GM18520 (cell line): ENCODE measurements around the gene KCNK2.

Experiments
- ATAC-seq: cut with Tn5 transposase; IDR thresholded peaks from one replicate; pipeline ENCODE4 v1.9.1; 2021; ENCODE audit not compliant: unreplicated experiment

The KCNK2 gene

DNA sequence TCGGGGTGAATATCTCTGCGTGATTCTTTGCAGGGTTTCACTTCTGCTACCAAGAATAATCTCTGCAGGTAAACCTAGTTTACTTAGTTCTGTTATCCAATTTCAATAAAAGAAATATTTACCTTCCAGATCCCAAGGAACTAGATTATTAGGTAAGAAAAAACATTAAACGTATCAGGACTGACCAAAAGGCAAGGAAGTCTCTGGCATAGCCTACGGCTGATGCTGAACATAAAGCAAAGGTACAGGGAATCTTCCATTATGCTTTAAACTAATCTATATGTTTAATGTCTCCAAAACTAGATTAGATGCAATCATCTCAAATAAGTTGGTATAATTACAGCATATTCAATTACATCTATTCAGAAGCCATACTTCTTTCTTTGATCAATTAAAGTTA lies 168.9 kb downstream of the KCNK2 start:
- no peak for ATAC-seq

DNA sequence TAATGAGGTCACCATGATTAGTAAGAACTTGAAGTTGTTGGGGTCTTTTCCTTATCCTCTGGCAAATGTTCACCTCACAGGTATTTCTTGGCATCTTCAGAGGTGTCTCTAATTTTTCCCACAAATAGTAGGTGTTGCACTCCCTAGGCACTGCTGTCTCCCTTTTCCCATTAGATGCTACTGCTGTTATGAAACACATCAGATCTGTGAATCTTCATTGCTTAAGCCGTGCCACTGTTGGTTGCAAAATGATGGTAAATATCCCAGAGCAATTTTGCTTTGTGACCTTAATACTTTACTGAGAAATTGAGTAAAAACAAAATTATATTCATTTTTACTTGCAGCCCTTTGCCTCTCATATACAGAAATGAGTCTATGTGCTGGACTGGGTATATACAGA lies 169.6 kb downstream of the KCNK2 start:
- ATAC-seq, result no peak

DNA sequence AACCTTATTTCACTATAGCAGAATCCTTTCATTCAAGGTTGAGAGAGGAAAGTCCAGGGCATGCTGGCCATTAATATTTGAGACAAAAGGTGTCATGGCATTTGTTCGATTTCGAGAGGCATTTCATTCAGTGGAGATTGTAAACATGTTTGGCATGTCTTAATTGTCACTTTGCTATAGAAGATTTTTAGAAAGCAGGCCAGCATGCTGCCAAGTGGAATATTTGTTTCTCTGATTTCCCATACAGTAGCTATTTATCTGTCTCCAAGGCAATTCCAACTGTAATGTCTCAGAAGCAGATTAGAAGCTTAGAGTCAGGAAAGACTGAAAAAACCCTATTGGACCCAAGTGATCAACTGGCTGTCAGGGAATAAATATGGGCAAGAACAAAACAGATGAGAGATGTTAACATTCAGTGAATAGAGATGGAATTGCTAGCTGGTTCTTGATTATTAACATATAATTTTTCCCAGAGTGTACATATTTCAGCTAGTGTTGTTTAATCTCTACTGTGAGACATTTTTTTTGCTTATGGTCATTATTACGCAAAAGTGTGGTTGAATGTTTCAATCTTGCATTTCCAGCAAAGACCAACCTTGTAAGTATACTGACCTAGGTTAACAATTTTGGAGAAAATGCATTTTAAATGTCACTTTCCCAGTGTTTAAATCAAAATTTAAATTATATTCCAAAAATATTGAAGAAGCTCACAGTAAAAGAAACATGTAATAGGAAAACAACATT lies 174.6 kb downstream of the KCNK2 start:
- no peak for ATAC-seq

DNA sequence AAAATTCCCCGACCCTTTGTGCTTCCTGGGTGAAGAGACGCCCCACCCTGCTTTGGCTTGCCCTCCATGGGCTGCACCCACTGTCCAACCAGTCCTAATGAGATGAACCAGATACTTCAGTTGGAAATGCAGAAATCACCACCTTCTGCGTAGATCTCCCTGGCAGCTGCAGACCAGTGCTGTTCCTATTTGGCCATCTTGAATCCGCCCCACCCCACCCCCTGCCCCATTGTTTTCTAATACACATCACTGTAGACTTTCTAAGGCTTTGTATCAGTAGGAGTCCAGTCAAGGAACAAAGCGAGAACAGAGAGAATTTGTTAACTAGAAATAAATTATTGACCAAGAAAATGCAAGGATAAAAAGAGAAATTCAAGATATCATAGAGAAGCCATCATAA lies 178.2 kb downstream of the KCNK2 start:
- ATAC-seq, result no peak

DNA sequence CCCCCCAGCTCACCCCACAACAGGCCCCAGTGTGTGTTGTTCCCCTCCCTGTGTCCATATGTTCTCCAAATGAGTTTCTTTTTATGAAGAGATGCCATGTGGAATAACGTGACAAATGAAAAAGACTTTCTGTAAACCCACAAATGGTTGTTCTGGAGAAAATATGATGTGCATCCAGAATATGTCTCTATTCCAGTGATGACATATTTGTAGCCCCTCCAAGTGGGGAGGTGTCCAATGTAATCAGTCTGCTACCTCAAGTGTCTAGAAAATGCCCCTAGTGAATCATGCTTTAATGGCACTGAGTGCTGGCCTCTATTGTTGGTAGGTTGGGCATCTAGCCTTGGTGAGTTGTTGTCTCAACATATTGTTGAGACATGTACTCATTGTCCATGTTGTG lies 179.6 kb downstream of the KCNK2 start:
- no peak for ATAC-seq

DNA sequence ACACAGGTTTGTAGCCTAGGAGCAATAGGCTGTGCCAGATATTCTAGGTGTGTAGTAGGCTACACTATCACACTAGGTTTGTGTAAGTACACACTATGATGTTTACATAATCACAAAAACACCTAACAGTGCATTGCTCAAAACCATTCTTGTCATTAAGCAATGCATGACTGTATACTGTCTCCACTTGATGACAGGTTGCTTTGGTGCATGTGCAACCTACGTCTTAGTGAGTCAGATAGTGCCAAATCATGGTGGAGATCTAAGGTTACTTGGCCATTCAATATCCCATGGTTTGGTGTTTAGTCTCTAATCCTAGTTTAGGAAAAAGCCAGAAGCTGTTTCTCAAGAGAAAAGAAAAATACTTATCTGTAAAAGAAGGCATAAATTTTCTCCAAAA lies 181.1 kb downstream of the KCNK2 start:
- no peak for ATAC-seq

DNA sequence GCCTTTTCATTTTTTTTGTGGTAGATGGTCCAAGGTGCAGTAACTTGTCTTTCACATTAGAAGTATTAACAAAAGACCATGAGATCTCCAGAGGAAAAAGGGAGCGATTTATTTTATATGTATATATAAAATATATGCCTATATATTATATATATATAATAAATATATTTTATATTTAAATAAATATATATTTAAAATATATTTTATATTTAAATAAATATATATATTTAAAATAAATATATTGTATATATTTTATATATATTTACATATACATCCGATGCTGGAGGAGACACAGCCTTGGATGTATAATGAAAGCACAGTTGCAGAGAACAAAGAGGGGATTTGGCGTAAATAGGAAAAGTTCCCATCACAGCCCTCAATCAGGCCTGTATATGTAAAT lies 182.1 kb downstream of the KCNK2 start:
- ATAC-seq, result no peak

DNA sequence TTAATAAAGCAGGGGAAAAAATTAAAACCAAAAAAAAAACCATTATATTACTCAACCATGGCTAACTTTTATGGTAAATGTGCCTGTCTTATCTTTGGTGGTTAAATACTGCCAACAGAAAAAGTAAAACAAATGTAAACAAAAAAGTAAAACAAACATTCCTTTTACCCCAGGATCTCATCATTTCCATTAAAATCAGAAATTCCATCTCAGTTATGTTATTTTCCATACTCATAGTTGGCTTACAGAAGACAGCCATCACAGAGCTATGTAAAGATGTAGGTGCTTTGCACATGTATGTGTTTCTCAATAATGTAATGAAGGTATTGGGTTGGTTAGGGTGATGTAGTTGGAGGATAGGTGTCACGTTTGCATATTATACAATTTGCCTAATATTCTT lies 185.0 kb downstream of the KCNK2 start:
- no peak for ATAC-seq

DNA sequence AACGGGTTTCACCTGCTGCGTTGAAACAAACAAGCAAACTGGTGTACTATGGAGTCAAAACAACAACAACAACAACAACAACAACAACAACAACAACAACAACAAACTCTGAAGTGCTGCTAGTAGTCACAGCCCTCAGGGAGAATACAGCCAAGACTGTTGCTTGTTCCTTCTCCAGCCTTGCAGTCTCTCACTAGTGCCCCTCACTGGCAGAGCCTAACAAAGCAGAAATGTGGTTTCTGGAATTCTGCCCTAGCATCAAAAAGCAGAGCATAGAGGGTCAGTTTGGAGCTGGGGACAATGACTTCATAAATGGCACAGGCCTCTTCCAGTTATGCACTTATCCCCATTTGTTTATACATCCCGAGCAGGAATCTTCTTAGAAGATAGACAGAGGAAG lies 187.4 kb downstream of the KCNK2 start:
- ATAC-seq, result no peak

DNA sequence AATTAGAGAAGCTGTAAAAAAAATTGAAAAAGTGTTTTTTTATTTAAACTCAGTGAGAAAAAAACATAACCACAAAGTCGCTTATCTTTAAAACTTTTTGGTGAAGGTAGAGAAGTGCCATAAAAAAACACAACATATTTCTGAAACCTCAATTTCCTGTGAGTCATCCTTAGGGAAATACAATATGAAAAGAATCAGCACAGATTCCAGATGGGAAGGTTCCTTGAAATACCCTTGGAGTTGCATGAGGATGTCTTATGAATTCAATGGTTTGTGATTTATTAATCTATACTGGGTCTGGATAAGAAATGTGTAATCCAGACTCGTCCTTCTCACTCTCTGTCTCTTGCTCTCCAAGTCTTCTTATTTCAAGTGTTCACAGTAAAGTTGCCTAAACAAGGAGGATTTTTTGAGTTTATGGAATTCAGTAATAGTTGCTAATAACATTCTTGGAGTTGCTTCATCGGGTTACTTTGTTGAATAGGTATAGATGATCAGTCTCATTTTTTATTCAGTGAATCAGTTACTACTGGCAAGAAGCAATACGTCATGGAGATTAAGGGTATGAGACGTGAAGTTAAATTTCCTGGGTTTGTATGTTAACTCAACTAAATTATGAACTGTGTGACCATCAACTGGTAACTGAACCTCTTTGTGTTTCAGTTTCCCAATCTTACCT lies 191.4 kb downstream of the KCNK2 start:
- no peak for ATAC-seq

DNA sequence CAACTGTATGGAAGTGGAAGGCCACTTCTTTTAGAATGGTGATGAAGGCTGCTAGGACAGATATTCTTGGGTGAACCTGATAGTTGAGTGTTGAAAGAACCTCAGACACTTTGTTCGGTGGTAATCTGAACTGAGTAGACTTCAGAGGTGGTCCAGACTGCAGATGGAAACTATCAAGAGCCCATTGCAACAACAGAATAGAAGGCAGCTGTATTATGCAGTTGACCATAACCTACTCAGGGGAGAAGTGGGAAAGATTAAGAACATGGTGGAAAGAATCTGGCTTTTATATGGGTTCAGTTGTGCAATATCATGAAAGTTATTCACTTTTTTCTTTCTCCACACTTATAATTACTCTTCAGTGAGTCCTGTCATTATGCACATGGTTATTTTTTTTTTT lies 194.0 kb downstream of the KCNK2 start:
- no peak for ATAC-seq

DNA sequence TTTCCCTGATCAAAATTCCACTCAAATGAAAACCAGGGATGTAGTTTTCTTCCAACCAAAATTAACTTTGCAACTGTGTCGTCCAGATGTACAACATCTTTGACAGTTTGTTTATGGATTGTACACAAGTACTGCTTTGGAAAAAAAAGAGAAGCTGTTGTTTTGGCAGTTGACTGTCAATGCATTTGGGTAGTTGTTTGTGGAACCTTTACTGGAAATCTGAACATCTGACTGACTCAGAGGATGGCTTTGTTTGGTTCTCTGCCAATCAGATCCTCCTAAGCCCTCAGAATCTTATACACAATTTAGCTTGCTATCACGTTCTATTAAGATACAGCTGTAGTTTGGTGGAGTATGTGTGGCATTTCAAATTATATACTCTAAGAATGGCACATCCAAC lies 195.0 kb downstream of the KCNK2 start:
- ATAC-seq, result no peak

DNA sequence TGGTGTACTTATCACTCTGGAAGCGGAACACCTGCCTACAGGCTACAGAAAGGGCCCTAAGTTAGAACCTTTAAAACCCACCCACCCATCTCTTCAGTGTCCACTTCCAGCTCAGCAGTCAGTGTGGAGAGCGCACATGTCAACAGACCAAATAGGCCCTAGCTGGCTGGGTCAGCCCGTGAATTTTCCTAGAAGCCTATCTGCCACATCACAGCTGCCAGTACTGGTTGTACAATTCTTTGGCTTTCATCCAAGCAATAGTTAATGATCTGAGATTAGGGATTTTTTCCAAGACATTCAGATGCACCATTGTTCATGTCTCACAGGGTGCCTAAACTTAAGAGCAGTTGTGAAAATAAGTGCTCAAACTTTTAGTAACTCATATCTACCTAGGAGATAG lies 197.1 kb downstream of the KCNK2 start:
- ATAC-seq, result no peak

DNA sequence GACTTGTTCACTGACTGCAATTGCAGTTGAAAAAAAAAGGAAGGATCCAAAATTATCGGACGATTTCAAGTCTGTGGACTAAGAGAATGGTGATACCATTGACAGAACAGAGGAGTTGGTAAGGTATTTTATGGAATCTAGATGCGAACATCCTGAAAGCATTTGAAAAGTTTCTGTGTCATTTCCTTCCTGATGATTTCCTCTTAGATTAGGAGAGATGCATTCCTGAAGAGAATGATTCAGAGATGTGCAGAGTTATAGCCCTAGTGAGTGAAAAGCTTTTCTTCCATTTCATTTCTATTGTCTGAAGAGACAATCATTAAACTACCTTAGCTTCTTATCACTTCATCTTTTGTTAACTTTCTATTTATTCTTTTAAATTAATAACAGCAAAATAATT lies 200.0 kb downstream of the KCNK2 start:
- no peak for ATAC-seq

DNA sequence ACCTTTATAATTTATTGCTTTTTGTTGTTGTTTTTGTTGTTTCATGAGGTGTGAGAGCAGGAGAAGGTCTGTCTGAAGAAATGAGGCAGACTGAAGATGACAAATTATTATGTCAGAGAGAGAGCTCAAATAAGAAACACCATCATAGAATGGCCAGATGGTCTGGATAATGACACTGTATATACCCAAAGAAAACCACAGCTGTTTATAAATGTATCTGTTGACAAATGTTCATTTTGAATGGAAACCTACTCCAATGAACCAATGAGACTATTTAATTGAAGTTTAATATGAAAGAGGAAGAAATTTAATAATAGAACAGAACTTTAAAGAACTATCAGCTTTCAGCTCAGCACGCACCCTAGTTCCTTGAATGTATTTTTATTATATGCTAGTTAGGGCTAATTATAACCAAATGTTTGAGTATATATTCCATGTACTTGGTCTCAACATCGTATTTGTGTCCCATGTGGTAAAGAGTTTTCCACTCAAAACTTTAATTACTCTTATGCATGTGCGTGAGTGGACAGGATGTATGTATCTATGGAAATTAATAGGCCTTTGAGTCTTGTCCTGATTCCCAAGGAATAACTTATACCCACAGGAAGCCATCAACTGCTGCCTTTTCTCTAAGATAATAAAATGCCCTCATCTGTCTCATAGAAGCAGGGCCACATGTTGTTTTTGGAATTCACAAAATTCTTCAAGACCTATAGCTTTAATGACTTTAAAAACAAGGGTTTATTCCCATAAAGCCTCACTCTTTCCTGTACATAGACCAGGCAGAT lies 202.7 kb downstream of the KCNK2 start:
- ATAC-seq, result no peak
